ENCODE measurements around the gene MAP3K13. TPM values are rescaled to one million over a fixed set of nuclear protein-coding genes. Genes with fewer than 3 reads are reported as not detected.

MAP3K13 gene
- total and polyA plus RNA-seq, 2 of the 13 experiments (the other 11 are each of a cell fraction or from before 2014, with no cell fraction given): 24.2 to 26.5 TPM

DNA sequence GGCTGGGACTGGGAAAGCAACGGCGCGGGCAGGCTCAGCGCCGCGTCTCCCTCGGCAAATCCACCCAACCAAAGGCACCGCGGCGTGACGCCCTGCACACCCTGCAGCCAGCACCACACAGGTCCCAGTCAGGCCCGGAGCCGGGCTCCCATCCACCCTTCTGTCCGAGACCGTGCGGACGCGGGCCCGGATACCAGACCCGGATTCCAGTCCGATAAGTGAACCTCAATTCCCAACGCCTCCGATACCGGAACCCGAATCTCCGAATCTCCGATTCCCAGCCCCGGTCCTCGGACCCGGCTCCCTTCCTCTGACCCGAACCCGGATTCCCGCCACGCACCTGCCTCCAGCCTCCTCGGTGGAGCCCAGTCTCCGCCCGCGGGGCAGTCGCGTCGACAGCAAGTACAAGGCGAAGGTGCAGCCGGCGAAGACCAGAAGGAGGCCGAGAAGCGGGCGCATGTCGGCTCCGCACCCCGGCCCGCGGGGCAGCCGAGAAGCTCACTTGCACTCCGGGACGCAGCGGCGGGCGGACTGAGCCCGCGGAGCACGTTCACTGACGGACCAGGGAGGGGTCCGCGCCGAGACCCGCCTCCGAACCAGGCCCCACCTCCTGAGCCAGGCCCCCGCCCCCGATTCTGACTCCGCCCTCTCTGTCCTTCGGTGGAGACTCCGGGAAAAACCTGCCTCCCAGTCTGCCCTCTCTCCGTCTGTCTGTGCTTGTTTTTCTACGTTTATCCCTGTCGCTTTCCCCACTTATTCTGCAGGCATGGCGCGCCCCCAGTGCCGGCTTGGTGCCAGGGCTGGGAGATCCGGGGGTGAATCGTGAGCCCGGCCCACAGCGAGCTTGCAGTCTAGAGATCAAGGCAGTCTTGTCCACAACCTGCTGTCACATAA is 135.8 kb downstream of the MAP3K13 start, which contains the start of gene TMEM41A (continued):
- TF ChIP-seq, protein P1, sequence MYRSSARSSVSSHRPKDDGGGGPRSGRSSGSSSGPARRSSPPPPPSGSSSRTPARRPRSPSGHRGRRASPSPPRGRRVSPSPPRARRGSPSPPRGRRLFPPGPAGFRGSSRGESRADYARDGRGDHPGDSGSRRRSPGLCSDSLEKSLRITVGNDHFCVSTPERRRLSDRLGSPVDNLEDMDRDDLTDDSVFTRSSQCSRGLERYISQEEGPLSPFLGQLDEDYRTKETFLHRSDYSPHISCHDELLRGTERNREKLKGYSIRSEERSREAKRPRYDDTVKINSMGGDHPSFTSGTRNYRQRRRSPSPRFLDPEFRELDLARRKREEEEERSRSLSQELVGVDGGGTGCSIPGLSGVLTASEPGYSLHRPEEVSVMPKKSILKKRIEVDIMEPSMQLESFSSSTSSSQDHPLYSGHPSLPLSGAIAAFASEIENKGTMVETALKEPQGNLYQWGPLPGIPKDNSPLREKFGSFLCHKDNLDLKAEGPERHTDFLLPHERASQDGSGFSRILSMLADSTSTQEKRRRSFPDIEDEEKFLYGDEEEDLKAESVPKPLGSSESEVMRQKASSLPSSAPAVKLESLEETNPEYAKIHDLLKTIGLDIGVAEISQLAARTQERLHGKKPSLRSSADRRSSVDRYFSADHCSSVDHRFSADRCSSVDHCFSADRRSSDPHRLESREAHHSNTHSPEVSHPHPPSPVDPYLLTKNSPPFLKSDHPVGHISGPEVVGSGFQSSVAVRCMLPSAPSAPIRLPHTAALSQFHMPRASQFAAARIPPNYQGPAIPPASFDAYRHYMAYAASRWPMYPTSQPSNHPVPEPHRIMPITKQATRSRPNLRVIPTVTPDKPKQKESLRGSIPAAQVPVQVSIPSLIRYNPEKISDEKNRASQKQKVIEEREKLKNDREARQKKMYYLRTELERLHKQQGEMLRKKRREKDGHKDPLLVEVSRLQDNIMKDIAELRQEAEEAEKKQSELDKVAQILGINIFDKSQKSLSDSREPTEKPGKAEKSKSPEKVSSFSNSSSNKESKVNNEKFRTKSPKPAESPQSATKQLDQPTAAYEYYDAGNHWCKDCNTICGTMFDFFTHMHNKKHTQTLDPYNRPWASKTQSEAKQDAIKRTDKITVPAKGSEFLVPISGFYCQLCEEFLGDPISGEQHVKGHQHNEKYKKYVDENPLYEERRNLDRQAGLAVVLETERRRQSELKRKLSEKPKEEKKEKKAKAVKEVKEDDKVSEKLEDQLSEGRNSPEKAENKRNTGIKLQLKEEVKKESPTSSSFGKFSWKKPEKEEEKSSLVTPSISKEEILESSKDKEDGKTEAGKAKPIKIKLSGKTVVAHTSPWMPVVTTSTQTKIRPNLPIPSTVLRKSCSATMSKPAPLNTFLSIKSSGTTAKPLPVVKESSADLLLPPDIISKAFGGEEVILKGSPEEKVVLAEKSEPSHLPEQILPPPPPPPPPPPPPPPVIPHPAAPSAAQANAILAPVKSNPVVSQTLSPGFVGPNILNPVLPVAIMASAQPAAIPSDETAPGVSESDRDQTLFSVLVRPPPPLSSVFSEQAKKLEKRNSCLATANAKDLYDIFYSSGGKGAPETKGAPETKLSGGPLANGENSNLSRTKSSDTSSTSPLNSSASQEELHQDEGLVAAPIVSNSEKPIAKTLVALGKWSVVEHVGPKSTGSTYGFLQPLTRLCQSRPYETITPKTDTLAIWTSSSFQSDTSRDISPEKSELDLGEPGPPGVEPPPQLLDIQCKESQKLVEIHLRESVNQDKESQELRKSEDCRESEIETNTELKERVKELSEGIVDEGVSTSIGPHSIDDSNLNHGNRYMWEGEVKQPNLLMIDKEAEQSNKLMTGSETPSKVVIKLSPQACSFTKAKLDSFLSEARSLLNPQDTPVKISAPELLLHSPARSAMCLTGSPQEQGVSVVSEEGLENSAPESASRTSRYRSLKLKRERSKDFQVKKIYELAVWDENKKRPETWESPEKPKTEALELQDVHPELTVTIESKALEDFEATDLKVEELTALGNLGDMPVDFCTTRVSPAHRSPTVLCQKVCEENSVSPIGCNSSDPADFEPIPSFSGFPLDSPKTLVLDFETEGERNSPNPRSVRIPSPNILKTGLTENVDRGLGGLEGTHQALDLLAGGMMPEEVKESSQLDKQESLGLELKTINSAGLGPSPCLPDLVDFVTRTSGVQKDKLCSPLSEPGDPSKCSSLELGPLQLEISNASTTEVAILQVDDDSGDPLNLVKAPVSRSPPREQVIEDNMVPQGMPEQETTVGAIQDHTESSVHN (CRISPR knock-in tag; IDR thresholded peaks at IDR 0.05): no peak
- TF ChIP-seq ZNF605 (CRISPR knock-in tag; IDR thresholded peaks at IDR 0.05): peak; percentile 86
- TF ChIP-seq ZBTB42 (CRISPR knock-in tag; IDR thresholded peaks at IDR 0.05): no peak
- TF ChIP-seq RAD51 (IDR thresholded peaks at IDR 0.05; ENCODE audit: borderline replicate concordance): no peak
- TF ChIP-seq NRL (CRISPR knock-in tag; IDR thresholded peaks at IDR 0.05; ENCODE audit: borderline replicate concordance): peak; percentile 92; the same call in 1 of the 2 replicates
- peak; percentile 98 for TF ChIP-seq RBFOX2 (IDR thresholded peaks at IDR 0.05; ENCODE audit: low read depth, low read length)
- no peak for TF ChIP-seq ZNF337 (CRISPR knock-in tag; IDR thresholded peaks at IDR 0.05; ENCODE audit: borderline replicate concordance, low read depth)
- TF ChIP-seq HDAC6 (IDR thresholded peaks at IDR 0.05; ENCODE audit: low read depth, low read length): no peak
- TF ChIP-seq, protein P2, sequence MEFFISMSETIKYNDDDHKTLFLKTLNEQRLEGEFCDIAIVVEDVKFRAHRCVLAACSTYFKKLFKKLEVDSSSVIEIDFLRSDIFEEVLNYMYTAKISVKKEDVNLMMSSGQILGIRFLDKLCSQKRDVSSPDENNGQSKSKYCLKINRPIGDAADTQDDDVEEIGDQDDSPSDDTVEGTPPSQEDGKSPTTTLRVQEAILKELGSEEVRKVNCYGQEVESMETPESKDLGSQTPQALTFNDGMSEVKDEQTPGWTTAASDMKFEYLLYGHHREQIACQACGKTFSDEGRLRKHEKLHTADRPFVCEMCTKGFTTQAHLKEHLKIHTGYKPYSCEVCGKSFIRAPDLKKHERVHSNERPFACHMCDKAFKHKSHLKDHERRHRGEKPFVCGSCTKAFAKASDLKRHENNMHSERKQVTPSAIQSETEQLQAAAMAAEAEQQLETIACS (CRISPR knock-in tag; IDR thresholded peaks at IDR 0.05): no peak
- TF ChIP-seq, protein P3, sequence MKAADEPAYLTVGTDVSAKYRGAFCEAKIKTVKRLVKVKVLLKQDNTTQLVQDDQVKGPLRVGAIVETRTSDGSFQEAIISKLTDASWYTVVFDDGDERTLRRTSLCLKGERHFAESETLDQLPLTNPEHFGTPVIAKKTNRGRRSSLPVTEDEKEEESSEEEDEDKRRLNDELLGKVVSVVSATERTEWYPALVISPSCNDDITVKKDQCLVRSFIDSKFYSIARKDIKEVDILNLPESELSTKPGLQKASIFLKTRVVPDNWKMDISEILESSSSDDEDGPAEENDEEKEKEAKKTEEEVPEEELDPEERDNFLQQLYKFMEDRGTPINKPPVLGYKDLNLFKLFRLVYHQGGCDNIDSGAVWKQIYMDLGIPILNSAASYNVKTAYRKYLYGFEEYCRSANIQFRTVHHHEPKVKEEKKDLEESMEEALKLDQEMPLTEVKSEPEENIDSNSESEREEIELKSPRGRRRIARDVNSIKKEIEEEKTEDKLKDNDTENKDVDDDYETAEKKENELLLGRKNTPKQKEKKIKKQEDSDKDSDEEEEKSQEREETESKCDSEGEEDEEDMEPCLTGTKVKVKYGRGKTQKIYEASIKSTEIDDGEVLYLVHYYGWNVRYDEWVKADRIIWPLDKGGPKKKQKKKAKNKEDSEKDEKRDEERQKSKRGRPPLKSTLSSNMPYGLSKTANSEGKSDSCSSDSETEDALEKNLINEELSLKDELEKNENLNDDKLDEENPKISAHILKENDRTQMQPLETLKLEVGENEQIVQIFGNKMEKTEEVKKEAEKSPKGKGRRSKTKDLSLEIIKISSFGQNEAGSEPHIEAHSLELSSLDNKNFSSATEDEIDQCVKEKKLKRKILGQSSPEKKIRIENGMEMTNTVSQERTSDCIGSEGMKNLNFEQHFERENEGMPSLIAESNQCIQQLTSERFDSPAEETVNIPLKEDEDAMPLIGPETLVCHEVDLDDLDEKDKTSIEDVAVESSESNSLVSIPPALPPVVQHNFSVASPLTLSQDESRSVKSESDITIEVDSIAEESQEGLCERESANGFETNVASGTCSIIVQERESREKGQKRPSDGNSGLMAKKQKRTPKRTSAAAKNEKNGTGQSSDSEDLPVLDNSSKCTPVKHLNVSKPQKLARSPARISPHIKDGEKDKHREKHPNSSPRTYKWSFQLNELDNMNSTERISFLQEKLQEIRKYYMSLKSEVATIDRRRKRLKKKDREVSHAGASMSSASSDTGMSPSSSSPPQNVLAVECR (CRISPR knock-in tag; IDR thresholded peaks at IDR 0.05; ENCODE audit: borderline replicate concordance): peak; percentile 97
- no peak for TF ChIP-seq ZNF841 (CRISPR knock-in tag; IDR thresholded peaks at IDR 0.05; ENCODE audit: borderline replicate concordance)

Measured in HepG2 (cell line).